KMS-11 (cell line): Measurements from ENCODE around the gene KRTAP5-11.
"Not testable (repeated sequence)": the region's sequence is repeated elsewhere in the genome, so short reads cannot be mapped to it uniquely, and the experiment has no call there.

ENCODE experiments used
- H2AFZ ChIP-seq: fragments of 200-600 bp; sonication (generic); 2 replicates; pipeline ENCODE4 v1.6.1; 2016; ENCODE audit warnings: antibody characterized with exemption, mixed run types, low read depth
- H3K27ac ChIP-seq: fragments of 200-600 bp; sonication (generic); 2 replicates; pipeline ENCODE4 v1.6.1; 2016; ENCODE audit warnings: mild to moderate bottlenecking, mixed run types
- H3K27me3 ChIP-seq: fragments of 200-600 bp; sonication (generic); 2 replicates; pipeline ENCODE4 v1.6.1; 2017; ENCODE audit warnings: mild to moderate bottlenecking, low read depth, mixed run types, moderate library complexity; ENCODE audit not compliant: insufficient read depth
- H3K36me3 ChIP-seq: fragments of 200-600 bp; sonication (generic); 2 replicates; pipeline ENCODE4 v1.6.1; 2017; ENCODE audit warnings: mild to moderate bottlenecking, mixed run types; ENCODE audit not compliant: insufficient read depth
- H3K4me1 ChIP-seq: fragments of 200-600 bp; sonication (generic); 2 replicates; pipeline ENCODE4 v1.6.1; 2016; ENCODE audit warnings: mild to moderate bottlenecking, low read depth, mixed run types; ENCODE audit not compliant: poor library complexity, severe bottlenecking
- H3K4me2 ChIP-seq: fragments of 200-600 bp; sonication (generic); 2 replicates; pipeline ENCODE4 v1.7.0; 2016; ENCODE audit warnings: mild to moderate bottlenecking, mixed run types
- H3K4me3 ChIP-seq: fragments of 200-600 bp; sonication (generic); IDR thresholded peaks from 2 replicates; pipeline ENCODE4 v1.6.1; 2017; ENCODE audit warnings: low read depth, low read length, mixed read lengths; ENCODE audit not compliant: insufficient read depth
- H3K79me2 ChIP-seq: fragments of 200-600 bp; sonication (generic); 2 replicates; pipeline ENCODE4 v1.6.1; 2016; ENCODE audit warnings: low read depth, mixed run types; ENCODE audit not compliant: insufficient read depth
- H3K9ac ChIP-seq: fragments of 200-600 bp; sonication (generic); 2 replicates; pipeline ENCODE4 v1.6.1; 2016; ENCODE audit warnings: mild to moderate bottlenecking, mixed run types
- H4K20me1 ChIP-seq: fragments of 200-600 bp; sonication (generic); 2 replicates; pipeline ENCODE4 v1.6.1; 2016; ENCODE audit warnings: mild to moderate bottlenecking, mixed run types; ENCODE audit not compliant: insufficient read depth
- CTCF ChIP-seq: fragments of 200-600 bp; sonication (generic); conservative IDR thresholded peaks from 2 replicates; pipeline ENCODE4 v1.6.1; 2017; ENCODE audit warnings: low read depth, mild to moderate bottlenecking, antibody characterized with exemption, low read length, moderate library complexity, mixed read lengths

The KRTAP5-11 gene

GRCh38 chr11:71589546-71589920, 6.9 kb upstream of the KRTAP5-11 start:
- H3K4me2 ChIP-seq, H3K9ac ChIP-seq, H4K20me1 ChIP-seq, H3K27me3 ChIP-seq, H3K36me3 ChIP-seq, H3K79me2 ChIP-seq, H2AFZ ChIP-seq, H3K27ac ChIP-seq, H3K4me3 ChIP-seq, H3K4me1 ChIP-seq: not testable (repeated sequence)
- TF ChIP-seq CTCF = peak; percentile 27; the same call in 1 of the 2 replicates

- not testable (repeated sequence) for H3K27ac ChIP-seq, H3K27me3 ChIP-seq, H3K4me1 ChIP-seq, H3K36me3 ChIP-seq, H3K79me2 ChIP-seq, H3K9ac ChIP-seq, H3K4me3 ChIP-seq, H4K20me1 ChIP-seq, H3K4me2 ChIP-seq
- peak; percentile 53 for TF ChIP-seq CTCF
- H2AFZ ChIP-seq = peak overlapping the region; percentile 6; the same call in 1 of the 2 replicates
These were observed 6.3 kb upstream of the KRTAP5-11 start for GRCh38 chr11:71588822-71589545.

GRCh38 chr11:71588314-71588713, 5.6 kb upstream of the KRTAP5-11 start:
- not testable (repeated sequence) for H3K36me3 ChIP-seq

GRCh38 chr11:71585673-71586072, 3.0 kb upstream of the KRTAP5-11 start:
- H3K4me2 ChIP-seq, H3K4me1 ChIP-seq, H3K9ac ChIP-seq, H3K27ac ChIP-seq, H3K36me3 ChIP-seq, H3K27me3 ChIP-seq, H4K20me1 ChIP-seq, H2AFZ ChIP-seq, H3K4me3 ChIP-seq, H3K79me2 ChIP-seq: not testable (repeated sequence)

More at GRCh38 chr11:71588314-71588713, 5.6 kb upstream of the KRTAP5-11 start:
- not testable (repeated sequence) for H3K4me1 ChIP-seq, H3K27me3 ChIP-seq, H4K20me1 ChIP-seq, H3K4me2 ChIP-seq, H3K4me3 ChIP-seq, H3K79me2 ChIP-seq, H2AFZ ChIP-seq, H3K27ac ChIP-seq, H3K9ac ChIP-seq

- not testable (repeated sequence) for H4K20me1 ChIP-seq, H3K4me2 ChIP-seq, H3K36me3 ChIP-seq, H3K9ac ChIP-seq, H3K27ac ChIP-seq, H3K4me3 ChIP-seq, H3K79me2 ChIP-seq, H3K4me1 ChIP-seq, H3K27me3 ChIP-seq, H2AFZ ChIP-seq
These were observed 294 bp upstream of the KRTAP5-11 start for GRCh38 chr11:71582969-71583368.

- no peaks in the 10 kb centered on the region for H4K20me1 ChIP-seq
- H3K9ac ChIP-seq = no peak overlapping the region
- TF ChIP-seq CTCF = no peak
- H3K27me3 ChIP-seq = no peaks in the 10 kb centered on the region
- no peak overlapping the region for H3K27ac ChIP-seq
- H3K4me3 ChIP-seq = no peak overlapping the region
- H3K4me1 ChIP-seq = peaks cover 7% of the 10 kb centered on the region
- no peaks in the 10 kb centered on the region for H3K36me3 ChIP-seq
- no peak overlapping the region for H2AFZ ChIP-seq
- no peaks in the 10 kb centered on the region for H3K79me2 ChIP-seq
- no peak overlapping the region for H3K4me2 ChIP-seq
These were observed 849 bp downstream of the KRTAP5-11 start for GRCh38 chr11:71581826-71582225.
